Activated CD8-positive, alpha-beta memory T cell treated with anti-CD3 and anti-CD28 coated beads, Interleukin-2, amount 50 U/mL, for 1 hour (primary cell): ENCODE results near the gene OPA1.
"Not testable (repeated sequence)": the region's sequence is repeated elsewhere in the genome, so short reads cannot be mapped to it uniquely, and the experiment has no call there.

ENCODE experiments used
- DNase-seq: peaks from one replicate; pipeline ENCODE4 v3.0.0-alpha.2; 2020; ENCODE audit errors: extremely low read depth

OPA1 gene

GRCh38 chr3:193589129-193589528 is 3.9 kb upstream of the OPA1 start:
- DNase-seq = no peak

GRCh38 chr3:193589616-193590015 is 3.4 kb upstream of the OPA1 start:
- DNase-seq = no peak

- DNase-seq = no peak
Measured at GRCh38 chr3:193590088-193590856, 2.7 kb upstream of the OPA1 start.

- no peak for DNase-seq
Measured at GRCh38 chr3:193593668-193594030, 641 bp downstream of the OPA1 start.

GRCh38 chr3:193594946-193595689 is 2.1 kb downstream of the OPA1 start:
- DNase-seq = no peak

- DNase-seq = no peak
Measured at GRCh38 chr3:193595939-193596487, 3.0 kb downstream of the OPA1 start.

GRCh38 chr3:193598202-193598601 is 5.2 kb downstream of the OPA1 start:
- DNase-seq = no peak

GRCh38 chr3:193599393-193599792 is 6.4 kb downstream of the OPA1 start:
- no peak for DNase-seq

GRCh38 chr3:193605876-193606275 is 12.9 kb downstream of the OPA1 start:
- no peak for DNase-seq

GRCh38 chr3:193606892-193607291 is 13.9 kb downstream of the OPA1 start:
- not testable (repeated sequence) for DNase-seq

- DNase-seq = not testable (repeated sequence)
Measured at GRCh38 chr3:193610516-193610915, 17.5 kb downstream of the OPA1 start.

- no peak for DNase-seq
Measured at GRCh38 chr3:193614430-193614829, 21.4 kb downstream of the OPA1 start.

- DNase-seq = no peak
Measured at GRCh38 chr3:193617628-193618027, 24.6 kb downstream of the OPA1 start.

- no peak for DNase-seq
Measured at GRCh38 chr3:193620057-193620456, 27.0 kb downstream of the OPA1 start.

- DNase-seq = no peak
Measured at GRCh38 chr3:193620650-193621049, 27.6 kb downstream of the OPA1 start.

- no peak for DNase-seq
Measured at GRCh38 chr3:193621127-193621526, 28.1 kb downstream of the OPA1 start.

GRCh38 chr3:193630005-193630404 is 37.0 kb downstream of the OPA1 start:
- no peak for DNase-seq

- DNase-seq = no peak
Measured at GRCh38 chr3:193637831-193638230, 44.8 kb downstream of the OPA1 start.

GRCh38 chr3:193638833-193639232 is 45.8 kb downstream of the OPA1 start:
- no peak for DNase-seq

GRCh38 chr3:193640165-193640715 is 47.2 kb downstream of the OPA1 start:
- DNase-seq = no peak

GRCh38 chr3:193640728-193641439 is 47.9 kb downstream of the OPA1 start:
- no peak for DNase-seq

- no peak for DNase-seq
Measured at GRCh38 chr3:193641440-193641775, 48.4 kb downstream of the OPA1 start.
